ENCODE measurements around the gene NTRK3. TPM values are rescaled to one million over a fixed set of nuclear protein-coding genes. Genes with fewer than 3 reads are reported as not detected.

Gene NTRK3
- total and polyA plus RNA-seq, 12 donors: 0.45 to 5.6 (median 2.3) TPM

GRCh38 chr15:88275804-88276203, 19.3 kb upstream of the NTRK3 start:
- 67 to 69% methylated on average over 10 of the region's 10 CpGs for WGBS, 2 donors

DNA sequence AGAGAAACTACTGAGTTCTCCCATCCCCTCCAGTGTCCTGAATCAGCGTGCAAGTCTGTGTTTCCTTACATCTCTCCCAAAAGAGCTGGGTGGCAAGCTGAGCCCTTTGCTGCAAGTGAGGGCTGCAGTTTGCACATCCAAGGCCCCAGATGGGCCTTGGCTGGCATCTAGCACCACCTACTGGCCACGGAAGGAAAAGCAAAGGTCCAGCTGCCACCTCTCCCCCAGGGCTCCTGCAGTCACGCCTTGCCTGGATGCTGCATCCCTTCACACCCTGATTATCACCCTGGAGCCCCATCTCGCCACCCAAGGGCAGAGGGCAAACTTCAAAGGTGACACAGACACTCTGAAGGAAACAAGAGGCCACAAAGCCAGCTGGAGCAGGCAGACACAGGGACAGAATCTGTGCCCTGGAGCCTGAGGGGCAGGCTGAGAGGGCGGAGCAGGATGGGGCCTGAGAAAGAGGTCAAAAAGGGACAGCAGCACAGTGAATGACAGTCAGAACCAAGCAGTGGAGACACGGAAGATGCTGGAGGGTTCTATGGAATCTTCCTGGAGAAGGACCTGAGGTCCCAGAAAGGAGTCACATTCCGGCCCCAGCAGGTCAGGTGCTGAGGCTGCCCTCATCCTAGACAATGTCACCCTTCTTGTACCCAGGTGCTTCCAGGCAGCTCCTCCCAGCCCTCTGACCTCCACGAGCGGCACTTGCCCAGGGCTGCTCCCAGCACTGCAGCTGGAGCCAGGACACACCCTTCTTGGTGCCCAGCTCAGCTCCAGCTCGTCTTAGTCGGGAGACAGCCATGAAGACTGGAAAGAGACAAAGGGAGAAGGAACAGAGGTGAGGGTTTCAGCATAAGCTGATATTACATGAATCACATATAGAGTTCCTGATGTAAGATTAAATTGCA, 18.3 kb upstream of the NTRK3 start:
- H3K4me3 ChIP-seq: no peak overlapping the region
- peak; percentile 61 to 85 (median 81) for TF ChIP-seq CTCF (IDR thresholded peaks at IDR 0.05)
- H3K36me3 ChIP-seq: no peaks in the 10 kb centered on the region
- H3K9me3 ChIP-seq: no peaks in the 10 kb centered on the region
- ATAC-seq: peak in 7 of 8 donors; percentile 52 to 82 (median 71)
- H3K27me3 ChIP-seq: peaks cover 0 to 39% (median 13%) of the 10 kb centered on the region in 7 donors
- intact Hi-C loops (cut with DNase I): loop anchor here in 4 of 10 donors (10.0 kb wide), 5 partner anchors 60 to 1650 kb away; no protein-coding TSS in a partner anchor
- H3K27ac ChIP-seq: no peak overlapping the region
- 39 to 40% methylated on average over 11 of the region's 11 CpGs for WGBS, 2 donors
- peak; percentile 43 to 59 for DNase-seq
- H3K4me1 ChIP-seq: no peaks in the 10 kb centered on the region

More at GRCh38 chr15:88275804-88276203, 19.3 kb upstream of the NTRK3 start:
- Histone ChIP-seq H3K4me3 (no peak overlapping the region), H3K27me3 (peaks cover 0 to 47% (median 12%) of the 10 kb centered on the region in 7 donors), H3K27ac (no peak overlapping the region), H3K36me3 (no peaks in the 10 kb centered on the region), H3K4me1 (no peaks in the 10 kb centered on the region), H3K9me3 (no peaks in the 10 kb centered on the region)
- DNase-seq: no peak
- no peak for TF ChIP-seq CTCF (IDR thresholded peaks at IDR 0.05)
- ATAC-seq: no peak
- intact Hi-C loops (cut with DNase I): loop anchor here in 4 of 10 donors (10.0 kb wide), 5 partner anchors 59 to 1651 kb away; no protein-coding TSS in a partner anchor

DNA sequence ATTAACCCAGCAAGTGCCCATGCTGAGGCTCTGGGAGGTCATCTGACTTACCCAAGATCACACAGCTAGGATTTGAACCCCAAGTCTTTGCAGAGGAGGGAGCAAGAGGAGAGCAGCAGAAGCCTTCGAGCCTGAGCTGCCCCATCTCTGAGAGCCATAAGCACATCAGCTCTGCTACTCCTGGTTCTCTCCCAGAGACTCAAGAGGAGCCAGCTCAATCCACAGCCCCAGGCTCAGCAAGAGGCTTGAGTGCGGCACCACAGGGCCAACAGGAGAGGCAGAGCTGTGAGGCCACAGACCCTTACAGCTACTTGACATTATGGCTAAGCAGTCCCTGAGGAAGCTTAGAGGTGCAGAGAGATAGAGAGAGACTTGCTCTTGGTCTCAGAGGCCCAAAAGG, 15.9 kb upstream of the NTRK3 start:
- Histone ChIP-seq H3K27me3 (peaks cover 0 to 22% (median 14%) of the 10 kb centered on the region in 7 donors), H3K4me1 (peaks cover 0 to 5% (median 0%) of the 10 kb centered on the region in 9 donors), H3K9me3 (no peaks in the 10 kb centered on the region), H3K4me3 (no peak overlapping the region), H3K36me3 (no peaks in the 10 kb centered on the region), H3K27ac (no peak overlapping the region)
- DNase-seq: no peak
- 81 to 93% methylated on average over 2 of the region's 2 CpGs for WGBS, 2 donors
- ATAC-seq: no peak
- intact Hi-C loops (cut with DNase I): loop anchor here in 4 of 10 donors (10.0 kb wide), 5 partner anchors 62 to 1648 kb away; no protein-coding TSS in a partner anchor
- TF ChIP-seq CTCF (IDR thresholded peaks at IDR 0.05): no peak

DNA sequence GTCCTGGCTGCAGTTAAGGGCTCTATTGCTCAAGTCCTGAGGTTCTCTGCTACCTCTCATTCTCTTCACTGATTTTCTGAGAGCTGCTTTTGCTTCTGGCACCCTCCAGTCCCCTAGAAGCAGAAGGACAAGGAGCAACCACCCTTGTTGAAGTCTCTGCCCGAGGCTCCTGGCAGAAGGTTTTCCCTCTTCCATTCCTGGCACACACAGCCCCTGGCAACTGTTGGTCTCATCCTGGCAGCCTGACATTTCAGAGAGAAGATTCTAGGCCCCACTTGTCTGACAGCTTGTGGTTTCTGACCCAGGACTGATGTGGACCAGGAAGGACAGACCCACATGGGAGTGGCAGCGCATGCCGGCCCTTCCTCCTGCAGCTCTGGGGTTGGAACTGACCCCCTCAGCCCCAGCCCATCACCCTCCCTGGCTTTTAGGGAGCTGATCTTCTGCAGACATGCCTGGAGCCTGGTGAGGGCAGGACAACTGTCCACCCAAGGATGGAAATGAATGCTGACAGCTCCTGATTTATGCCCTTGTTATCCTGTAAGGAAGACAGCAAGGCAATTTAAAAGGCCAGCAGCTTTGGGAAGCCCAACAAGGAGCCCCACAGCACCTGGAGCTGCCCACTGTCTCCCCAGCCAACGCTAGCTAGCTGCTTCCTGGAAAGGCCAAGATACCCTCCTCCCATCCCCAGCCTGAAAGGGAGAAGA, 13.0 kb upstream of the NTRK3 start:
- intact Hi-C loops (cut with DNase I): loop anchor here in 6 of 10 donors (2.0 to 10.0 kb wide), 7 partner anchors 65 to 1655 kb away; no protein-coding TSS in a partner anchor
- ATAC-seq (peak in 1 of 8 donors; percentile 49), DNase-seq (no peak)
- peaks cover 0 to 10% (median 3%) of the 10 kb centered on the region in 7 donors for H3K27me3 ChIP-seq
- H3K4me1 ChIP-seq: peaks cover 0 to 5% (median 0%) of the 10 kb centered on the region in 9 donors
- TF ChIP-seq CTCF (IDR thresholded peaks at IDR 0.05): no peak
- H3K9me3 ChIP-seq: no peaks in the 10 kb centered on the region
- H3K4me3 ChIP-seq: no peak overlapping the region
- 66 to 74% methylated on average over 4 of the region's 4 CpGs for WGBS, 2 donors
- no peaks in the 10 kb centered on the region for H3K36me3 ChIP-seq
- H3K27ac ChIP-seq: no peak overlapping the region
